K562 (cell line): Measurements from ENCODE around the gene CNOT10. TPM values are rescaled to one million over a fixed set of nuclear protein-coding genes. Genes with fewer than 3 reads are reported as not detected.

Source experiments
- CREB3 ChIP-seq: fragments of 450-650 bp; conservative IDR thresholded peaks from 2 replicates; pipeline ENCODE4 v1.6.1; 2016; ENCODE audit warnings: missing genetic modification characterization, low read depth, mild to moderate bottlenecking, missing compliant biosample characterization, moderate library complexity
- E2F1 ChIP-seq: sonication (generic); formaldehyde crosslinking; IDR thresholded peaks from 2 replicates; pipeline ENCODE4 v1.8.1; 2023; ENCODE audit warnings: mild to moderate bottlenecking, missing genetic modification reagents, moderate library complexity
- MCM5 ChIP-seq: fragments of 450-650 bp; IDR thresholded peaks from 2 replicates; pipeline ENCODE4 v1.6.1; 2016; ENCODE audit warnings: low read depth
- TBL1XR1 ChIP-seq, 2 experiments: IDR thresholded peaks; 2 replicates each; pipeline ENCODE4 v1.6.1; 2012; ENCODE audit warnings: improper control_type of control experiment in 2 of 2, low read length in 2 of 2, mild to moderate bottlenecking in 1 of 2
- ZEB2 ChIP-seq: fragments of 450-650 bp; IDR thresholded peaks from 2 replicates; pipeline ENCODE4 v1.6.1; 2016
- ZHX1 ChIP-seq: fragments of 150-350 bp; conservative IDR thresholded peaks from 2 replicates; pipeline ENCODE4 v1.6.1; 2014; ENCODE audit warnings: low read length
- ZNF407 ChIP-seq: fragments of 450-650 bp; IDR thresholded peaks from 2 replicates; pipeline ENCODE4 v1.6.1; 2016; ENCODE audit warnings: low read depth
- ZNF589 ChIP-seq: fragments of 200-800 bp; sonication (Bioruptor generic); IDR thresholded peaks from 2 replicates; pipeline ENCODE4 v1.6.1; 2016; ENCODE audit warnings: low read depth, missing genetic modification characterization, missing compliant biosample characterization
- polyA plus RNA-seq, 8 experiments: library from polyadenylated mRNA; depleted of rRNA in 4 of 8; stranded (reverse) in 5 of 8; unstranded in 3 of 8; fragments of >200 nt; fragmentation: Nextera tagmentation in 2 of 8; fragmentation: Illumina TruSeq in 1 of 8; extraction: Ambion mirVana in 2 of 8; extraction: Trizol in 1 of 8; gene quantifications; 2 replicates each; pipeline versions ENCODE4 v1.2.1 to v1.2.3, GENCODE V29; 2011 to 2014; ENCODE audit warnings: inconsistent platforms in 1 of 8, missing spikeins in 1 of 8
- total RNA-seq, 7 experiments: library from RNA; depleted of rRNA in 6 of 7; stranded (reverse); fragments of >200 nt in 6 of 7; fragmentation: Illumina TruSeq in 2 of 7; extraction: Trizol in 2 of 7; gene quantifications; 2 replicates each; pipeline versions ENCODE4 v1.2.1 to v1.2.3, GENCODE V29; 2011 to 2021; ENCODE audit warnings: low replicate concordance in 1 of 7

CNOT10 gene
- total and polyA plus RNA-seq, 9 of the 15 experiments (the other 6 are each of a cell fraction or from before 2014, with no cell fraction given), result 35.7 to 114 (median 81.9) TPM

- TF ChIP-seq ZHX1 (no peak), TBL1XR1 (IDR thresholded peaks at IDR 0.05; ENCODE audit: low read length in 2 of 2) (no peak), E2F1 (CRISPR knock-in tag) (no peak), CREB3 (tag) (no peak), MCM5 (no peak), ZEB2 (no peak), ZNF589 (CRISPR knock-in tag) (no peak), ZNF407 (no peak)
These were observed 43.6 kb upstream of the CNOT10 start (continued) for GRCh38 chr3:32641356-32641755.
